GM23338 (cell line): Measurements from ENCODE around the gene LRCH2. TPM values are rescaled to one million over a fixed set of nuclear protein-coding genes. Genes with fewer than 3 reads are reported as not detected.

Experiments used
- CTCF ChIP-seq, 2 experiments: fragments of 200-600 bp in 1 of 2; sonication (generic) in 1 of 2; conservative IDR thresholded peaks; 2 replicates each; pipeline versions ENCODE4 v1.5.1 to v1.6.1; 2016 to 2017; ENCODE audit warnings: antibody characterized with exemption in 2 of 2, low read depth in 2 of 2, mild to moderate bottlenecking in 2 of 2, moderate library complexity in 1 of 2
- ETS1 ChIP-seq: IDR thresholded peaks from 2 replicates; pipeline ENCODE4 v1.6.1; 2016; ENCODE audit warnings: antibody characterized with exemption
- STAT1 ChIP-seq: IDR thresholded peaks from one replicate; pipeline ENCODE4 v1.6.1; 2016; ENCODE audit warnings: antibody characterized with exemption; ENCODE audit not compliant: unreplicated experiment
- ZNF331 ChIP-seq: fragments of 250-450 bp; sonication (Bioruptor Pico); IDR thresholded peaks from 2 replicates; pipeline ENCODE4 v1.5.0; 2020; ENCODE audit warnings: low read depth, mild to moderate bottlenecking, moderate library complexity
- ZNF462 ChIP-seq: fragments of 250-450 bp; sonication (Bioruptor Pico); IDR thresholded peaks from 2 replicates; pipeline ENCODE4 v1.5.0; 2020; ENCODE audit warnings: mild to moderate bottlenecking, moderate library complexity
- polyA plus RNA-seq: library from polyadenylated mRNA; unstranded; fragments of >200 nt; fragmentation: Nextera tagmentation; extraction: Ambion mirVana; gene quantifications from 2 replicates; pipeline ENCODE4 v1.2.1, GENCODE V29; 2016
- total RNA-seq: library from RNA; depleted of rRNA; stranded (reverse); fragments of >200 nt; shearing (Covaris generic); gene quantifications from 2 replicates; pipeline ENCODE4 v1.2.3, GENCODE V29; 2014

Gene LRCH2
- total and polyA plus RNA-seq, 2 experiments from 2014 or later, result 2.5 to 8.6 TPM

GRCh38 chrX:115190636-115191489 lies 43.0 kb downstream of the LRCH2 start (continued):
- TF ChIP-seq ZNF462 (CRISPR knock-in tag) (no peak), CTCF (conservative IDR thresholded peaks at IDR 0.05; ENCODE audit: low read depth in 2 of 2) (no peak), ZNF331 (CRISPR knock-in tag) (no peak), STAT1 (no peak), ETS1 (no peak)
